HCT116 (cell line): ENCODE results near the gene PHKB. TPM values are rescaled to one million over a fixed set of nuclear protein-coding genes. Genes with fewer than 3 reads are reported as not detected.

Experiments used
- ATAC-seq: fragments of 200-7000 bp; cut with Tn5 transposase; 2 replicates; pipeline ENCODE4 v1.9.1; 2020; ENCODE audit warnings: mild to moderate bottlenecking, moderate library complexity
- BruUV-seq: library from RNA; stranded (reverse); fragments of 400-500 nt; replicated peaks from 2 replicates; lab custom pipeline; 2021; lab: Mats Ljungman, UMichigan
- CTCF ChIA-PET: fragments of 300-600 bp; sonication (Branson Sonifier 250); formaldehyde crosslinking; loops from one replicate; lab custom pipeline; 2021; ENCODE audit warnings: antibody characterized with exemption; lab: Charles Lee
- POLR2A ChIA-PET: fragments of 300-600, 350-600 bp; sonication (Branson Sonifier 250); formaldehyde crosslinking; loops from one replicate; lab custom pipeline; 2021; ENCODE audit warnings: antibody characterized with exemption; lab: Charles Lee
- RAD21 ChIA-PET, 2 experiments: fragments of 300-600 bp; sonication (Branson Sonifier 250); formaldehyde crosslinking; loops; one replicate each; lab custom pipeline; 2023; ENCODE audit warnings: low total read pairs in 2 of 2; ENCODE audit not compliant: uncharacterized antibody in 2 of 2, unreplicated experiment in 2 of 2, low non-redundant PET in 1 of 2; lab: Charles Lee
- DNase-seq: peaks from one replicate; pipeline ENCODE4 v3.0.0-alpha.2; 2010; ENCODE audit warnings: low read depth, low spot score
- H2AFZ ChIP-seq: fragments of 200-600 bp; shearing (Covaris generic), sonication (generic); 2 replicates; pipeline ENCODE4 v1.6.1; 2017; ENCODE audit warnings: low read depth, mixed run types, mixed read lengths, antibody characterized with exemption, low read length; ENCODE audit not compliant: poor library complexity, severe bottlenecking
- H3K27ac ChIP-seq: 2 replicates; pipeline ENCODE4 v1.5.1; 2012; ENCODE audit warnings: low read depth, low read length
- H3K27me3 ChIP-seq: fragments of 200-600 bp; sonication (generic); 2 replicates; pipeline ENCODE4 v1.6.1; 2016; ENCODE audit warnings: mixed run types, low read length, mixed read lengths; ENCODE audit not compliant: insufficient read depth
- H3K36me3 ChIP-seq, 2 experiments: fragments of 200-500 bp in 1 of 2; fragments of 200-600 bp in 1 of 2; sonication (Bioruptor generic) in 1 of 2; sonication (generic) in 1 of 2; 2 replicates each; pipeline versions ENCODE4 v1.5.1 to v1.6.1; 2014 to 2016; ENCODE audit warnings: low read length in 2 of 2, inconsistent platforms in 1 of 2, mixed read lengths in 1 of 2, mixed run types in 1 of 2; ENCODE audit not compliant: insufficient read depth in 2 of 2, control insufficient read depth in 1 of 2
- H3K4me1 ChIP-seq, 2 experiments: fragments of 200-600 bp in 1 of 2; sonication (generic) in 1 of 2; 2 replicates each; pipeline versions ENCODE4 v1.5.1 to v1.6.1; 2012 to 2017; ENCODE audit warnings: low read length in 2 of 2, inconsistent platforms in 1 of 2, mild to moderate bottlenecking in 1 of 2, mixed read lengths in 1 of 2, mixed run types in 1 of 2, moderate library complexity in 1 of 2; ENCODE audit not compliant: insufficient read depth in 2 of 2, control insufficient read depth in 1 of 2
- H3K4me2 ChIP-seq: fragments of 200-600 bp; sonication (generic); 2 replicates; pipeline ENCODE4 v1.6.1; 2017; ENCODE audit warnings: mixed run types, low read length, mixed read lengths
- H3K4me3 ChIP-seq, 2 experiments: fragments of 200-600 bp in 1 of 2; sonication (generic) in 1 of 2; replicated peaks in 1 of 2; 2 replicates each; pipeline ENCODE4 v1.5.1; 2011 to 2016; ENCODE audit warnings: low read length in 2 of 2, control low read depth in 1 of 2, low read depth in 1 of 2, mild to moderate bottlenecking in 1 of 2, mixed read lengths in 1 of 2, mixed run types in 1 of 2
- H3K79me2 ChIP-seq: fragments of 200-600 bp; sonication (generic); 2 replicates; pipeline ENCODE4 v1.6.1; 2017; ENCODE audit warnings: mild to moderate bottlenecking, mixed run types, low read length, moderate library complexity, mixed read lengths; ENCODE audit not compliant: insufficient read depth
- H3K9ac ChIP-seq: fragments of 200-600 bp; sonication (generic); 2 replicates; pipeline ENCODE4 v1.6.1; 2016; ENCODE audit warnings: low read length, mixed read lengths
- H3K9me2 ChIP-seq: fragments of 200-600 bp; sonication (generic), shearing (Covaris generic); 2 replicates; pipeline ENCODE4 v1.6.1; 2017; ENCODE audit warnings: mixed run types, mild to moderate bottlenecking, moderate library complexity; ENCODE audit not compliant: insufficient read depth
- H3K9me3 ChIP-seq, 2 experiments: fragments of 200-500 bp in 1 of 2; fragments of 200-600 bp in 1 of 2; sonication (Bioruptor generic) in 1 of 2; sonication (generic) in 1 of 2; 2 replicates each; pipeline ENCODE4 v1.6.1; 2014 to 2017; ENCODE audit warnings: low read length in 2 of 2, mixed read lengths in 2 of 2, inconsistent platforms in 1 of 2, low read depth in 1 of 2, mild to moderate bottlenecking in 1 of 2, mixed run types in 1 of 2, moderate library complexity in 1 of 2; ENCODE audit not compliant: control insufficient read depth in 1 of 2, insufficient read depth in 1 of 2
- H4K20me1 ChIP-seq: fragments of 200-600 bp; sonication (generic), shearing (Covaris generic); 2 replicates; pipeline ENCODE4 v1.6.1; 2017; ENCODE audit warnings: mixed run types, mild to moderate bottlenecking, moderate library complexity; ENCODE audit not compliant: insufficient read depth
- CEBPB ChIP-seq: IDR thresholded peaks from 2 replicates; pipeline ENCODE4 v1.6.1; 2012; ENCODE audit warnings: low read depth
- EGR1 ChIP-seq: IDR thresholded peaks from 2 replicates; pipeline ENCODE4 v1.6.1; 2012; ENCODE audit warnings: low read depth
- ELF1 ChIP-seq: IDR thresholded peaks from 2 replicates; pipeline ENCODE4 v1.6.1; 2012; ENCODE audit warnings: low read depth, borderline replicate concordance
- FOSL1 ChIP-seq: IDR thresholded peaks from 2 replicates; pipeline ENCODE4 v1.6.1; 2012; ENCODE audit warnings: low read depth
- JUND ChIP-seq: IDR thresholded peaks from 2 replicates; pipeline ENCODE4 v1.6.1; 2012
- POLR2A ChIP-seq: IDR thresholded peaks from 2 replicates; pipeline ENCODE4 v1.7.0; 2011; ENCODE audit warnings: borderline replicate concordance; ENCODE audit not compliant: insufficient read depth, insufficient read length; ENCODE audit errors: extremely low read depth
- POLR2AphosphoS5 ChIP-seq: IDR thresholded peaks from 2 replicates; pipeline ENCODE4 v1.6.1; 2011; ENCODE audit warnings: mild to moderate bottlenecking, low read depth, low read length, moderate library complexity
- RAD21 ChIP-seq: IDR thresholded peaks from 2 replicates; pipeline ENCODE4 v1.6.1; 2012; ENCODE audit warnings: low read depth, mild to moderate bottlenecking
- SIN3A ChIP-seq: IDR thresholded peaks from 2 replicates; pipeline ENCODE4 v1.6.1; 2012; ENCODE audit warnings: low read depth
- SP1 ChIP-seq: IDR thresholded peaks from 2 replicates; pipeline ENCODE4 v1.6.1; 2012; ENCODE audit warnings: low read depth
- SRF ChIP-seq: IDR thresholded peaks from 2 replicates; pipeline ENCODE4 v1.6.1; 2012; ENCODE audit warnings: low read depth
- TCF7L2 ChIP-seq: IDR thresholded peaks from 2 replicates; pipeline ENCODE4 v1.7.0; 2011; ENCODE audit warnings: borderline replicate concordance, inconsistent platforms; ENCODE audit not compliant: insufficient read depth, insufficient read length; ENCODE audit errors: extremely low read depth
- YY1 ChIP-seq: IDR thresholded peaks from 2 replicates; pipeline ENCODE4 v1.6.1; 2011; ENCODE audit warnings: low read length, low read depth, moderate library complexity, mild to moderate bottlenecking; ENCODE audit not compliant: insufficient replicate concordance; ENCODE audit errors: extremely low read depth
- ZFX ChIP-seq: fragments of 450-650 bp; IDR thresholded peaks from 2 replicates; pipeline ENCODE4 v1.6.1; 2017
- ZNF274 ChIP-seq: fragments of 200-500 bp; sonication (Bioruptor generic); IDR thresholded peaks from 2 replicates; pipeline ENCODE4 v1.6.1; 2014; ENCODE audit warnings: mild to moderate bottlenecking, low read depth, low read length, inconsistent platforms
- intact Hi-C: fragments of 100-400 bp; cut with micrococcal nuclease; formaldehyde crosslinking; loops from 2 replicates; pipeline ENCODE4 v1.10.0; 2022
- total RNA-seq: library from RNA; stranded (reverse); gene quantifications from one replicate; pipeline ENCODE4 v1.2.1, GENCODE V29; 2021; ENCODE audit not compliant: unreplicated experiment
- TF ChIP-seq, protein P1 (sequence below): IDR thresholded peaks from 2 replicates; pipeline ENCODE4 v1.6.1; 2011; ENCODE audit warnings: mild to moderate bottlenecking, low read length, moderate library complexity; ENCODE audit not compliant: insufficient replicate concordance; ENCODE audit errors: extremely low read depth
- TF ChIP-seq, protein P2 (sequence below): IDR thresholded peaks from 2 replicates; pipeline ENCODE4 v1.6.1; 2012
- TF ChIP-seq, protein P3 (sequence below): IDR thresholded peaks from 2 replicates; pipeline ENCODE4 v1.6.1; 2012
- TF ChIP-seq, protein P4 (sequence below): IDR thresholded peaks from 2 replicates; pipeline ENCODE4 v1.6.1; 2012; ENCODE audit warnings: low read depth

PHKB gene
- total RNA-seq, 1 experiment from 2014 or later = 30.5 TPM

DNA sequence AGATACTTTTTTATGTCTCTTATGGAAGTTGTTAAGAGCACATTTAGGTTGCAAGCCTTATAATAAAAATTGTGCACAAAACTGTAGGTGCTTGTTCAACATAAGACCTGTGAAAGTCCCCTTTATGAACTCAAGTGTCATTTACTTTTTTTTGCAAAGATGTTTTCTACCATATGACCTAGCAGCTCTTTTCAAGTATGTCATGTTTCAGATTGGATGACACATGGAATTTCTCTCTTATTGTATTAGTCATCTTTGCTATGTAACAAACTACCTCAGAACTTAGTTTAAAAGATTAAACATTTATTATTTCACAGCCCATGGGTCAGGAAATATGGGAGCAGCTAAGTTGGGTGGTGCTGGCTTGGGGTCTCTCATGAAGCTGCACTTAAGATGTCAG is 57.9 kb downstream of the PHKB start:
- H3K4me2 ChIP-seq = no peak overlapping the region
- ChIA-PET POLR2A (no interaction called here), RAD21 (no interaction called here), CTCF (no interaction called here)
- H3K36me3 ChIP-seq = no peaks in the 10 kb centered on the region; a peak in 1 of 4 replicates
- no peak overlapping the region for H3K4me3 ChIP-seq
- no peak overlapping the region for H3K9ac ChIP-seq
- no peaks in the 10 kb centered on the region for H3K79me2 ChIP-seq
- DNase-seq = no peak
- ATAC-seq = no peak
- no peaks in the 10 kb centered on the region for H3K4me1 ChIP-seq
- BruUV-seq = no TSS peak
- H3K27me3 ChIP-seq = no peaks in the 10 kb centered on the region
- H3K27ac ChIP-seq = no peak overlapping the region
- TF ChIP-seq, protein P1, sequence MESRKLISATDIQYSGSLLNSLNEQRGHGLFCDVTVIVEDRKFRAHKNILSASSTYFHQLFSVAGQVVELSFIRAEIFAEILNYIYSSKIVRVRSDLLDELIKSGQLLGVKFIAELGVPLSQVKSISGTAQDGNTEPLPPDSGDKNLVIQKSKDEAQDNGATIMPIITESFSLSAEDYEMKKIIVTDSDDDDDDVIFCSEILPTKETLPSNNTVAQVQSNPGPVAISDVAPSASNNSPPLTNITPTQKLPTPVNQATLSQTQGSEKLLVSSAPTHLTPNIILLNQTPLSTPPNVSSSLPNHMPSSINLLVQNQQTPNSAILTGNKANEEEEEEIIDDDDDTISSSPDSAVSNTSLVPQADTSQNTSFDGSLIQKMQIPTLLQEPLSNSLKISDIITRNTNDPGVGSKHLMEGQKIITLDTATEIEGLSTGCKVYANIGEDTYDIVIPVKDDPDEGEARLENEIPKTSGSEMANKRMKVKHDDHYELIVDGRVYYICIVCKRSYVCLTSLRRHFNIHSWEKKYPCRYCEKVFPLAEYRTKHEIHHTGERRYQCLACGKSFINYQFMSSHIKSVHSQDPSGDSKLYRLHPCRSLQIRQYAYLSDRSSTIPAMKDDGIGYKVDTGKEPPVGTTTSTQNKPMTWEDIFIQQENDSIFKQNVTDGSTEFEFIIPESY = no peak
- TF ChIP-seq ZFX (no peak), JUND (no peak), CEBPB (no peak), ZNF274 (no peak), RAD21 (no peak), POLR2A (no peak), SIN3A (no peak), ELF1 (no peak), TCF7L2 (no peak), EGR1 (no peak), SP1 (no peak), FOSL1 (no peak), POLR2AphosphoS5 (no peak), YY1 (no peak), SRF (no peak)
- TF ChIP-seq, protein P2, sequence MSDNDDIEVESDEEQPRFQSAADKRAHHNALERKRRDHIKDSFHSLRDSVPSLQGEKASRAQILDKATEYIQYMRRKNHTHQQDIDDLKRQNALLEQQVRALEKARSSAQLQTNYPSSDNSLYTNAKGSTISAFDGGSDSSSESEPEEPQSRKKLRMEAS = no peak
- TF ChIP-seq, protein P3, sequence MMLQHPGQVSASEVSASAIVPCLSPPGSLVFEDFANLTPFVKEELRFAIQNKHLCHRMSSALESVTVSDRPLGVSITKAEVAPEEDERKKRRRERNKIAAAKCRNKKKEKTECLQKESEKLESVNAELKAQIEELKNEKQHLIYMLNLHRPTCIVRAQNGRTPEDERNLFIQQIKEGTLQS = no peak
- TF ChIP-seq, protein P4, sequence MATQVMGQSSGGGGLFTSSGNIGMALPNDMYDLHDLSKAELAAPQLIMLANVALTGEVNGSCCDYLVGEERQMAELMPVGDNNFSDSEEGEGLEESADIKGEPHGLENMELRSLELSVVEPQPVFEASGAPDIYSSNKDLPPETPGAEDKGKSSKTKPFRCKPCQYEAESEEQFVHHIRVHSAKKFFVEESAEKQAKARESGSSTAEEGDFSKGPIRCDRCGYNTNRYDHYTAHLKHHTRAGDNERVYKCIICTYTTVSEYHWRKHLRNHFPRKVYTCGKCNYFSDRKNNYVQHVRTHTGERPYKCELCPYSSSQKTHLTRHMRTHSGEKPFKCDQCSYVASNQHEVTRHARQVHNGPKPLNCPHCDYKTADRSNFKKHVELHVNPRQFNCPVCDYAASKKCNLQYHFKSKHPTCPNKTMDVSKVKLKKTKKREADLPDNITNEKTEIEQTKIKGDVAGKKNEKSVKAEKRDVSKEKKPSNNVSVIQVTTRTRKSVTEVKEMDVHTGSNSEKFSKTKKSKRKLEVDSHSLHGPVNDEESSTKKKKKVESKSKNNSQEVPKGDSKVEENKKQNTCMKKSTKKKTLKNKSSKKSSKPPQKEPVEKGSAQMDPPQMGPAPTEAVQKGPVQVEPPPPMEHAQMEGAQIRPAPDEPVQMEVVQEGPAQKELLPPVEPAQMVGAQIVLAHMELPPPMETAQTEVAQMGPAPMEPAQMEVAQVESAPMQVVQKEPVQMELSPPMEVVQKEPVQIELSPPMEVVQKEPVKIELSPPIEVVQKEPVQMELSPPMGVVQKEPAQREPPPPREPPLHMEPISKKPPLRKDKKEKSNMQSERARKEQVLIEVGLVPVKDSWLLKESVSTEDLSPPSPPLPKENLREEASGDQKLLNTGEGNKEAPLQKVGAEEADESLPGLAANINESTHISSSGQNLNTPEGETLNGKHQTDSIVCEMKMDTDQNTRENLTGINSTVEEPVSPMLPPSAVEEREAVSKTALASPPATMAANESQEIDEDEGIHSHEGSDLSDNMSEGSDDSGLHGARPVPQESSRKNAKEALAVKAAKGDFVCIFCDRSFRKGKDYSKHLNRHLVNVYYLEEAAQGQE = no peak
- H3K9me2 ChIP-seq = no peaks in the 10 kb centered on the region
- intact Hi-C loops = no loop called here
- no peaks in the 10 kb centered on the region for H4K20me1 ChIP-seq
- H2AFZ ChIP-seq = no peak overlapping the region
- H3K9me3 ChIP-seq = no peaks in the 10 kb centered on the region
